Activated T-helper 17 cell treated with anti-CD3 and anti-CD28 coated beads, Interleukin-2, amount 50 U/mL, for 72 hours (primary cell): ENCODE data around the gene CLEC3A. TPM values are rescaled to one million over a fixed set of nuclear protein-coding genes. Genes with fewer than 3 reads are reported as not detected.

ENCODE experiments used
- ATAC-seq: fragments of 150-1000 bp; cut with Tn5 transposase; replicated peaks from 2 replicates; pipeline ENCODE4 v1.10.0; 2021; ENCODE audit warnings: mild to moderate bottlenecking, moderate library complexity
- H3K27ac Mint-ChIP-seq: one replicate; pipeline ENCODE4 v1.8.0; 2022; ENCODE audit warnings: mixed read lengths
- H3K27me3 Mint-ChIP-seq: one replicate; pipeline ENCODE4 v1.8.0; 2022; ENCODE audit warnings: mixed read lengths
- H3K36me3 Mint-ChIP-seq: one replicate; pipeline ENCODE4 v1.8.0; 2022; ENCODE audit warnings: low read depth, mild to moderate bottlenecking, mixed read lengths
- H3K4me1 Mint-ChIP-seq: one replicate; pipeline ENCODE4 v1.8.0; 2022; ENCODE audit warnings: mixed read lengths
- H3K4me3 Mint-ChIP-seq: one replicate; pipeline ENCODE4 v1.8.0; 2022; ENCODE audit warnings: mild to moderate bottlenecking, mixed read lengths
- H3K9me3 Mint-ChIP-seq: one replicate; pipeline ENCODE4 v1.8.0; 2022; ENCODE audit warnings: mixed read lengths
- total RNA-seq, 2 donors: library from RNA; stranded (reverse); gene quantifications; one replicate each; pipeline ENCODE4 v1.2.3, GENCODE V29; 2022

CLEC3A gene
- total RNA-seq, 2 donors from 2014 or later, result not detected

- H3K36me3 Mint-ChIP-seq, result no peaks in the 10 kb centered on the region
- H3K9me3 Mint-ChIP-seq, result no peaks in the 10 kb centered on the region
- no peaks in the 10 kb centered on the region for H3K4me1 Mint-ChIP-seq
- ATAC-seq, result no peak
- no peak overlapping the region for H3K4me3 Mint-ChIP-seq
- no peak overlapping the region for H3K27ac Mint-ChIP-seq
- peaks cover 9% of the 10 kb centered on the region for H3K27me3 Mint-ChIP-seq
These were observed 20.8 kb upstream of the CLEC3A start for GRCh38 chr16:78001451-78002025.

GRCh38 chr16:78002915-78003538 is 19.3 kb upstream of the CLEC3A start:
- peaks cover 9% of the 10 kb centered on the region for H3K27me3 Mint-ChIP-seq
- H3K27ac Mint-ChIP-seq, result no peak overlapping the region
- H3K36me3 Mint-ChIP-seq, result no peaks in the 10 kb centered on the region
- H3K9me3 Mint-ChIP-seq, result no peaks in the 10 kb centered on the region
- no peaks in the 10 kb centered on the region for H3K4me1 Mint-ChIP-seq
- peak; percentile 92 for ATAC-seq
- H3K4me3 Mint-ChIP-seq, result no peak overlapping the region

- no peaks in the 10 kb centered on the region for H3K4me1 Mint-ChIP-seq
- H3K4me3 Mint-ChIP-seq, result no peak overlapping the region
- H3K36me3 Mint-ChIP-seq, result no peaks in the 10 kb centered on the region
- H3K27ac Mint-ChIP-seq, result no peak overlapping the region
- peaks cover 2% of the 10 kb centered on the region for H3K27me3 Mint-ChIP-seq
- ATAC-seq, result no peak
- no peaks in the 10 kb centered on the region for H3K9me3 Mint-ChIP-seq
These were observed 17.8 kb upstream of the CLEC3A start for GRCh38 chr16:78004517-78004916.

GRCh38 chr16:78005881-78006280 is 16.5 kb upstream of the CLEC3A start:
- H3K4me3 Mint-ChIP-seq, result no peak overlapping the region

GRCh38 chr16:78007121-78007520 is 15.2 kb upstream of the CLEC3A start:
- H3K4me1 Mint-ChIP-seq, result no peaks in the 10 kb centered on the region
- H3K27ac Mint-ChIP-seq, result no peak overlapping the region
- no peaks in the 10 kb centered on the region for H3K36me3 Mint-ChIP-seq
- H3K4me3 Mint-ChIP-seq, result no peak overlapping the region
- no peaks in the 10 kb centered on the region for H3K9me3 Mint-ChIP-seq
- ATAC-seq, result no peak
- peaks cover 12% of the 10 kb centered on the region for H3K27me3 Mint-ChIP-seq

More at GRCh38 chr16:78005881-78006280, 16.5 kb upstream of the CLEC3A start:
- Mint-ChIP-seq H3K36me3 (no peaks in the 10 kb centered on the region), H3K27ac (no peak overlapping the region), H3K4me1 (no peaks in the 10 kb centered on the region), H3K27me3 (peaks cover 7% of the 10 kb centered on the region), H3K9me3 (no peaks in the 10 kb centered on the region)
- no peak for ATAC-seq

GRCh38 chr16:78024159-78024558 is 1.8 kb downstream of the CLEC3A start:
- Mint-ChIP-seq H3K27me3 (peaks cover 25% of the 10 kb centered on the region), H3K4me3 (no peak overlapping the region), H3K9me3 (peaks cover 3% of the 10 kb centered on the region), H3K4me1 (no peaks in the 10 kb centered on the region), H3K27ac (no peak overlapping the region), H3K36me3 (no peaks in the 10 kb centered on the region)
- no peak for ATAC-seq

- Mint-ChIP-seq H3K4me1 (no peaks in the 10 kb centered on the region), H3K27ac (no peak overlapping the region), H3K9me3 (no peaks in the 10 kb centered on the region), H3K4me3 (no peak overlapping the region), H3K27me3 (peaks cover 25% of the 10 kb centered on the region), H3K36me3 (no peaks in the 10 kb centered on the region)
- ATAC-seq, result no peak
These were observed 3.3 kb downstream of the CLEC3A start for GRCh38 chr16:78025631-78026030.

GRCh38 chr16:78028018-78028417 is 5.7 kb downstream of the CLEC3A start:
- H3K9me3 Mint-ChIP-seq, result no peaks in the 10 kb centered on the region

GRCh38 chr16:78034530-78034929 is 12.2 kb downstream of the CLEC3A start:
- no peak overlapping the region for H3K4me3 Mint-ChIP-seq
- no peaks in the 10 kb centered on the region for H3K36me3 Mint-ChIP-seq
- peaks cover 8% of the 10 kb centered on the region for H3K27me3 Mint-ChIP-seq
- no peak for ATAC-seq
- H3K9me3 Mint-ChIP-seq, result no peaks in the 10 kb centered on the region
- H3K27ac Mint-ChIP-seq, result no peak overlapping the region
- peaks cover 5% of the 10 kb centered on the region for H3K4me1 Mint-ChIP-seq

More at GRCh38 chr16:78028018-78028417, 5.7 kb downstream of the CLEC3A start:
- no peak overlapping the region for H3K4me3 Mint-ChIP-seq
- H3K27ac Mint-ChIP-seq, result no peak overlapping the region
- no peaks in the 10 kb centered on the region for H3K36me3 Mint-ChIP-seq
- peaks cover 21% of the 10 kb centered on the region for H3K27me3 Mint-ChIP-seq
- no peak for ATAC-seq
- H3K4me1 Mint-ChIP-seq, result no peaks in the 10 kb centered on the region

- Mint-ChIP-seq H3K27ac (no peak overlapping the region), H3K27me3 (peaks cover 8% of the 10 kb centered on the region), H3K4me3 (no peak overlapping the region), H3K9me3 (no peaks in the 10 kb centered on the region), H3K36me3 (no peaks in the 10 kb centered on the region), H3K4me1 (peaks cover 5% of the 10 kb centered on the region)
- no peak for ATAC-seq
These were observed 12.7 kb downstream of the CLEC3A start for GRCh38 chr16:78035012-78035411.

- Mint-ChIP-seq H3K4me1 (no peaks in the 10 kb centered on the region), H3K27me3 (peaks cover 14% of the 10 kb centered on the region), H3K4me3 (no peak overlapping the region), H3K9me3 (no peaks in the 10 kb centered on the region), H3K27ac (no peak overlapping the region), H3K36me3 (no peaks in the 10 kb centered on the region)
- ATAC-seq, result no peak
These were observed 18.0 kb downstream of the CLEC3A start for GRCh38 chr16:78040396-78040795.

GRCh38 chr16:78045865-78046581 is 23.7 kb downstream of the CLEC3A start:
- Mint-ChIP-seq H3K4me1 (no peaks in the 10 kb centered on the region), H3K27me3 (peaks cover 24% of the 10 kb centered on the region), H3K9me3 (no peaks in the 10 kb centered on the region), H3K36me3 (no peaks in the 10 kb centered on the region), H3K27ac (no peak overlapping the region), H3K4me3 (no peak overlapping the region)
- peak; percentile 23 for ATAC-seq

- Mint-ChIP-seq H3K27ac (no peak overlapping the region), H3K4me1 (no peaks in the 10 kb centered on the region), H3K36me3 (no peaks in the 10 kb centered on the region), H3K27me3 (peaks cover 19% of the 10 kb centered on the region), H3K9me3 (no peaks in the 10 kb centered on the region), H3K4me3 (no peak overlapping the region)
- ATAC-seq, result no peak
These were observed 26.0 kb downstream of the CLEC3A start for GRCh38 chr16:78048319-78048718.

- Mint-ChIP-seq H3K9me3 (no peaks in the 10 kb centered on the region), H3K27ac (no peak overlapping the region), H3K4me1 (no peaks in the 10 kb centered on the region), H3K4me3 (no peak overlapping the region), H3K36me3 (no peaks in the 10 kb centered on the region), H3K27me3 (peaks cover 17% of the 10 kb centered on the region)
- ATAC-seq, result no peak
These were observed 28.5 kb downstream of the CLEC3A start for GRCh38 chr16:78050734-78051400.
